Cortex of kidney (tissue), 1 donor: ENCODE data around the gene SLC25A21.
"Not testable (repeated sequence)": the region's sequence is repeated elsewhere in the genome, so short reads cannot be mapped to it uniquely, and the experiment has no call there.

Experiments
- DNase-seq: peaks from one replicate; lab custom pipeline; 2025; lab: John Stamatoyannopoulos, UW

SLC25A21 gene

DNA sequence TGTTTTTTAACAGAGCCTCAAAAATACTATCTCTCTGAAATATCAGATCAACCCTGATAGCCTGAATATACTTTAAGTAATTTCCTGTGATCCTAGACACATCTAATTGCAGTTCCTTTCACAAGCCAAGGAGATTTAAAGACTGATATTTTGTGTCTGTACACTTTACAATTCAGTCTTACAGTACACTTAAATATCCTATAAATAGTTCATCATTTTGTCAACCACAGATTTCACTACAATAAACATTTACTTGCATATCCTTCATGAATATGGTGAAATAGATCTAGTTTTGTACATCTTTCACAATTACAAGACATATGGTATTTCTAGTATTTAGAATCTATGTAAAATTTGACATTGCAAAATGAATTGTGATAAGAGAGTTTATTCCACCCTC, 349.7 kb downstream of the SLC25A21 start:
- DNase-seq = no peak

DNA sequence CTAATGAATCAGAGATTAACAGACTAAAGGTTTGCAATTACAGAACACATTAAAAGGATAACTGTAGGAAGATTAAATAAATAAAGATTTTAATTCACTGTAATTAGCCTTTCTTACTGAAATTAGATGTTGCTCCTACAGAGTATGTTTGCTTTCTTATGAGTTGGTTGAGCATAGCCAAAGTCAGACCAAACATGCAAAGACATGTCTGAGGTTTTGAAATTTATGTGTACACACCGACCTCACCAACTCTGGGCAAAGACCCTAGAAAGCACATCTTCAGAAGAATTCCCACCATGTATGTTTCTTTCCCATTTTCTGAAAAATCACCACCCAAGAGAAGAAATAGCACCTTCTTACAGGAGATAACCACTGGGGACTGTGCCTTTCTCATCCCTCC, 351.5 kb downstream of the SLC25A21 start:
- DNase-seq = no peak

DNA sequence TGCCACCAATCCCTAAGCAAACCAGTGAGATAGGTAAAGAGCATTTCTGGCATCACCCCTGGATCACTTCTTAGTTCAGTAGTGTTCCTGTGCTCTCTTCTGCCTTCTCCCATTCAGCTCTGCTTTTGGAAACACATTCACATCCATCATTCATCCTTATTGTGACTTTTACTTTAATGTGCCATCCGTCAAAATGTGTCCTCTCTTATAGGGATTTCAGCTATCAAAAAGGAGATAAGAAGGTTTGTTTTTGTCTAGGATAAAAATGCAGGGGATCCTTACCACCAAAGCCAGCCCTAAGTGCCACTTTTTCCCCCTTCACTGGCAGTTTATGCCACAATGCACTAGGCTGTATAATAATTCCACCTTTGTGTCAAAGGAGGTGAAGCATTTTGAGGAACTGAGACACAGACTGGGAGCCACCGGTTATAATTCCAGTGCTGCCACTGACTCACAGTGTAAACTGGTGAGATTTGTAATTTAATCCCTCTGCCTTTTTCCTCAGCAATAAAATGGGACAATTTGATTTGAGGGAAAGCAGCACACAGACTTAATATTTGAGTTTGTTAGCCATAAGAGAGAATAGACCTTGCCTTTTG, 352.2 kb downstream of the SLC25A21 start:
- no peak for DNase-seq

DNA sequence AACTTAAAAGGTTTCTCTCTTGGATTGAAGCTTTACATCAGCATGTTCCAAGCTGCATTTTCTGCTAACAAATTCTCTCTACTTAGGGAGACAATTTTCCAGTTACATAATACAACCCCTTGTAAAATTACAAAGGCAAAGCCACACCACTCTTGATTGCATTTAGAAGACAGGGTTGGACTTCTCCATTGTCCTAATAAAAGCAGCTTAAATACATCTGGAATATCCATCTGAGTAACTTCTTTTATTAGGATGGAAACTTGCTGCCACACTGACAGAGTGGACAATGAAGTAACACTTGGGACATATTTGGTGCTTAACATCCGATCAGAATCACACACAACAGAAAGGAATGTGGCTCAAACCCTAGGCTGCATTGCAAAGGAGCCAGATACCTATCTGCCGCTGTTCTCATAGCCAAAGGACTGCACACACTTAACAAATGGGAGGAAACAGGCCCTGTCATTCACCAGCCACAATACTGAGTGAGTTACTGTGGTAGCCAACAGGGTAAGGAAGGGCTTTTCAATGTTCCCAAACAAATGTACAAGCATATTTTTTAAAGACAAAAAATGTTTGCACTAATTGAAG, 353.5 kb downstream of the SLC25A21 start:
- no peak for DNase-seq

DNA sequence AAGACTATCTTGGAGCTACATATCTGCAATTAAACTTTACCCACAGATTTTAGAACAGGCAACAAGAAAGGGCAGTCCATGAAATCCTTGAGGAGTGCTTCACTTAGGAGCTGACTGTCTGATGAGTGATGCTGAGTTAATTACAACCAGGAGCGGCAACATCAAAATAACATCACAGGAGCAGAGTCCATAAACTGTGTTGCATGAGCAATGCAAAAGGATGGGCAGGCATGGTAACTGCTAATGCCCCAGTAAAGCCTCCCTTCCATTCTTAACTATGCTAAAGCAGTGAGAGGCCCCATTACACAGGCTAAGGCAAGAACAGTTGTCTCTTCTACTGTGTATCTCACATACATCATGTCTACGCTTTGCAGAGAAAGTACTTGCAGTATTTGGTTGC, 354.2 kb downstream of the SLC25A21 start:
- no peak for DNase-seq

DNA sequence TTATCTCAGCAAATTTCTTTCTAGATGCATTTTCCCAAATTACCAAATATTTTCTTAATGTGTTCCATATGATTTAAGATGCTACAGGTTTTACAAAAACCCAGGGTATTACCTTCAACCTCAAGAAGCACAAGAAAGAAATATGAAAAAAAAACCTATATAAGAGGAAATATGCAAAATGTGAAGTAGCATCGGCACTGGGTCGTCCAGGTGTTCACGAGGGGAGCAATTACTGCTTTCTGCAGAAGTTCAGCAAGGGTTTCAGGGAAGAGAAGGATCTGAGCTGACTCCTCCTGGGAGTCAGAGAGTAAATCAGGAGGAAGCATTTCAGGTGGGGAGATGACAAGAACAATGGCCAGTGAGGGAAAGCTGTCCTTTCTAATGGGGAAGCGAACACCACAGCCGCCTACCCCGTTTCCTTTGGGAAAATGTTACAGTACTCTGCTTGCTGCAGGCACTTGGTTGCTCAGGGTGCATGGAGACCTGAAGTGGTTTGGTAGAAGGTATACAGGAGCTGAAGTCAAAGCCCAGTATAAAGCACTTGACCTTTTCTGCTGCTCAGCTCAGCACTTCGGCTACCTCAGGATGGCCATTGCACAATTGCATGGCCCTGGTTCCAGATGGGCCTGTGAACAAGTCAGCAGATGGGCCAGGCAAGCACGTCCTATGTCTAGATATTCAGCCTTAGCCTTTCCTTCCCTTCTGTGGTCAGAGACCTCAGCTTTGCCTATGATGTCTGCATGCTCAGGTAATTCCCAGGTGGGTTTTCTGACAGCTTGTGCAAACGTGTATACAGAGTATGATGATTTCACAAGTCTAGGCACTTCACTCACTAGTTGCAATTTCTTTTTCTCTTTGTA, 355.1 kb downstream of the SLC25A21 start:
- DNase-seq = no peak

DNA sequence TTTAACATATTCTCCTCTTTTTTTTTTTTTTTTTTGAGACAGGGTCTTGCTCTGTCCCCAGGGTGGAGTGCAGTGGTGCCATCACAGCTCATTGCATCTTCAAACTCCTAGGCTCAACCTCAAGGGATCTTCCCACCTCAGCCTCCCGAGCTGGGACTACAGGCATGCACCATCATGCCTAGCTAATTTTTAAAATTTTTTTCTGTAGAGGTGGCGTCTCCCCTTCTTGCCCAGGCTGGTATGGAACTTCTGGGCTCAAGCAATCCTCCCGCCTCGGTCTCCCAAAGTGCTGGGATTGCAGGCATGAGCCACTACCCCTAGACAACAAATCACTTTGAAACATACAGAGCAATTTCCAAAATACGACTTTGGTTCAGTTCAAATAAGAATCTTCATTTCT, 355.9 kb downstream of the SLC25A21 start:
- DNase-seq = no peak

DNA sequence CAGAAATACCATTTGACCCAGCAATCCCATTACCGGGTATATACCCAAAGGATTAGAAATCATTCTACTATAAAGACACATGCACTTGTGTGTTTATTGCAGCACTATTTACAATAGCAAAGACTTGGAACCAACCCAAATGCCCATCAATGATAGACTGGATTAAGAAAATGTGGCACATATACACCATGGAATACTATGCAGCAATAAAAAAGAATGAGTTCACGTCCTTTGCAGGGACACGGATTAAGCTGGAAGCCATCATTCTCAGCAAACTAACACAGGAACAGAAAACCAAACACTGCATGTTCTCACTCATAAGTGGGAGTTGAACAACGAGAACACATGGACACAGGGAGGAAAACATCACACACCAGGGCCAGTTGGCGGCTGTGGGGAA, 357.6 kb downstream of the SLC25A21 start:
- not testable (repeated sequence) for DNase-seq

DNA sequence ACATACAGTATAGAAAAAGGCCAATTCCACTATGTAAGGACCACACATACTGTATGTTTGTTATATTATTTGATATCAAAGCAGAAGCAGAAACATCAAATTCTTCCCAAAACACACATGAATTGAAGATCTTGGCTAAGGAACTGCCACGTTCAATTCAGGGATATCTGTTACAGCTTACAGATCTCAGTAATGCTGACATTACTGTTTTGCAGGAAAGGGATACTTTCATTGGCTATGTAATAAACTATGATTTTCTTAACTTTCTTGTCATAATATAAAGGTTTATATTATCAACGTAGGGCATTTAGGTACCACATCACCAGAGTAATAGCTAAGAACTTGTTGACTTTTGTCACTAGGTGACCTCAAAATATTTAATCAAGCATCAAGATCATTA, 362.2 kb downstream of the SLC25A21 start:
- no peak for DNase-seq

DNA sequence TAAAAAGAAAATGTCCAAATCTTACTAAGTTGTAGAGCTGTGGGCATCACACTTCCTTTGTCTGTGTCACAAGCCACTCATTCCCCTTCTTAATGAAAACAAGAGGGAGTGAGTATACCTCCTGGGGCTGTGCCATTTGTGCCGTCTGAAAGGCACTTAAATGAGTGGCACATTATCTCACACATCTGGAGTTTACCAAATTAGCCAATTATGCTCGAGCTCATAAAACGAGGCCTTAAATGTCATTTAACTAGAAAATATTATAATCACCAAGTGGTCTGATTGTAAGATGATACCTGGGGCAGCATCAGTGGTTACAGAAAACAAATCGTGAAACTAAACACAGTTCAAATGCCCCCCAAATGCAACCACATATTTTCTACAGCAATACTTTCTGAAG, 364.7 kb downstream of the SLC25A21 start:
- no peak for DNase-seq

DNA sequence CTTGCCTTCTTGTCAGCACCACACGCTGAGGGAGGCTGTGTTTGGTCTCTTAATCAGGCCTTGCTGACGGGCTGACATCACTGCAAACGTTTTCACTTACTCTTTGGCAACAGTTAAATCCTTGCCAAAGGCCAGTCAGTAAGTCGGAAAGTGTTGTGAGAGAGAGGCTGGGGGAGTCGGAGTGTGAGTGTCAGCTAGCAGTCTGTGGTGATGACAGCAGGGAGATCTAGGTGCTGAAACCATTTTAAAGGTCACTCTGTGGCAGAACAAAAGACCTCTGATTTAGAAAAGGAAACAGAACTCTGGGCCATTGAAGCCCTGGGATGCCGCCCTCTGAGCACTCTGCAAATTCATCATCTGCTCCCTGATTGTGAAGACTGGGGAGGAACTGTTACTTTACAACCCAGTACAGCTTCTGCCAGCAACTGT, 367.3 kb downstream of the SLC25A21 start:
- DNase-seq = no peak

DNA sequence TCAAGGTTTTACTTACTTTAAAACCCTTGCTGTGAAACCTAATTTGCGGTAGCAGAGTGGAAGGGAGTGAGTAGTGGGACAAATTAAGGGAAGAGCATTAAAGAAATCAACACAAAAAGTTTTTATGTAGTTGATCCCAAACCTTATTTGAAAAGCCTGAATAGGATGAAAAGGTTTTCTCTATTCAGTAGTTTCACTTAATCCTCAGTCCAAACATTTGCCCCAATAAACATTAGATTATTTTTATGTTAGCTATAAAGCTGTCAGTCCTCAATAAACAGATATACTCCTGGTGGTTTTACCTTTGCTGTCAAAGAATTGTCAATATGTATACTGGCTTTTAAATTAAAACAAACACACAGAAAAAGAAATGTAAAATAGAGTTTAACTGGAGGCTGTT, 374.8 kb downstream of the SLC25A21 start:
- no peak for DNase-seq

DNA sequence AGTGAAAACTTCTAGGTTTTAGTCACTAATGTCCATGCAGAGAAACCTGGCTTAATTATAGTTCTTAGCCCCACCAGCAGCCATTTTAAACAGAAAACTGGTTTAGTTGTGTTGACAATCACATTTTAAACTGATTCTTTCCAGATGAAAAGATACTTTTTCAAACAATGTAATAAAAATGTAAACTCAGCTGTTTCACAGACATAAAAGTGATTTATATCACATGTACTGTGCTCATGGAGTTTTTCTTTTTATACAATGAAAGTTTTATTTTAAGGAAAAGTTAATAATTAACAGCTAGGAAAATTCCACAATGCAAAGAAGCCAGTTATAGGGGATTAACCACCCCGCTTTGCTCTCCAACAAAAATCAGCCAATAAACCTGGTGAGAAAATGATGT, 381.0 kb downstream of the SLC25A21 start:
- DNase-seq = no peak

DNA sequence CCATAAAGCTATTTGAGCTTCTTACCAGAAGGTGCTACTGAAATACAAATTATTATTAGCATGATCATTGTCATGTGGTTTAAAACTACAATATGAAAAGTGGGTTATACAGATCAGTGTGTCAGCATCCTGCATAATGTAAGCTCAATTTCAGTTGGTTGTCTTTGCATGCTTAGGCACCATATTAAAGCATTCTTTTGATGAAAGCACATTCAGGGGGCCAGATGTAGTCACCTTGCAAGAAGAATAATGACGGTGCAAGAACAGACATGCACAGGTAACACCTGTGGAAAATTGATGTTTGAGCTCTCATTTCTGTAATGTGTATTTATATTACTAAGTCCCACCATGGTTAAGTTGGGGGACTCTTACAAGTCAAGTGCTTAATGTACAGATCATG, 386.9 kb downstream of the SLC25A21 start:
- no peak for DNase-seq

DNA sequence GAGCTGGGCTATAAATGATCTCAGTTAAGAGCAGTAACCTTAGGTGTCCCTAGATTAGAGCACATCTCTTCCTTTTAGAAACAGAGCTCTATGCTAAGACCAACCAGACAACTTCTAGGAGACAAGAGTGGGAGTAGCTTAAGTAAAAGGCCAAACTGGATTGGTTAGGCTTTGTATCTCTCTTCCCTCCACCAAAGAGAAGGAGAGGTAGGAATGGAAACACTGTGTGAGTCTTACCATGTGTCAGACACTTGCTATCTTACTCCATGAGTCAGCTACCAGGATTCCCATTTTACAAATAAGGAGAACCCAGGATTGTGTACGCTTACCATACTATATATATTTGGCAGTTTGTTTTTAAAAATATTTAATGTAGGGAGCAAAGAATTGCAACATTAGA, 387.9 kb downstream of the SLC25A21 start:
- DNase-seq = no peak

DNA sequence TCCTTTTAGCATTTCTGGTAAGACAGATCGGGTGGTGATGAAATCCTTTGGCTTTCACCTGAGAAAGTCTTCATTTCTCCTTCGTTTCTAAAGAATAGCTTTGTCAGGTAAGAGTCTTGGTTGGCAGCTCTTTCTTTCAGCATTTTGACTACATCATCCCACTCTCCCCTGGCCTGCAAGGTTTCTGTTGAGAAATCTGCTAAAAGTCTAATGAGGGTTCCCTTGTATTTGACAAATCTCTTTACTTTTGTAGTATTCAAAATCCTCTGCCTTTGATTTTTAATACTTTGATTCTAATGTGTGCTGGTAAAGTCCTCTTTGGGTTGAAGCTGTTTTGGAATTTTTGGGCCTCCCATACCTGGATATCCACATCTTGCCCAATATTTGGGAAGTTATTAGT, 390.5 kb downstream of the SLC25A21 start:
- DNase-seq = no peak

DNA sequence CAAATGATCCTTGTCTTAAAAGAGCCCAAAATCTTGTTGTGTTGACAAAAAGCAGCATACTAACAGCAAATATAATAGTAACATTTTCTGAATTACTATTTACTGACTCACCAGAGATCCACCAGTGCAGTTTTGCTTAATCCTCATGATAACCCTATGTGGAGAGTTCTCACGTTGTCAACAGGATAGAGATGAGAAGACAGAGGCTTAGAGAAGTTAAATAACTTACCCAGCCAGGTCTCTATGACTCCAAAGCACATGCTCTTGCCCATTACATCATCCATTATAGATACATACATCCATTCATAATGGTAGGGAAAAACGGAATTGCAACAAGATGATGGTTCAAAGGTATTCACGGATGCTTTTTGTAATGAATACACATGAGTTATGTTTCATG, 398.8 kb downstream of the SLC25A21 start:
- no peak for DNase-seq

DNA sequence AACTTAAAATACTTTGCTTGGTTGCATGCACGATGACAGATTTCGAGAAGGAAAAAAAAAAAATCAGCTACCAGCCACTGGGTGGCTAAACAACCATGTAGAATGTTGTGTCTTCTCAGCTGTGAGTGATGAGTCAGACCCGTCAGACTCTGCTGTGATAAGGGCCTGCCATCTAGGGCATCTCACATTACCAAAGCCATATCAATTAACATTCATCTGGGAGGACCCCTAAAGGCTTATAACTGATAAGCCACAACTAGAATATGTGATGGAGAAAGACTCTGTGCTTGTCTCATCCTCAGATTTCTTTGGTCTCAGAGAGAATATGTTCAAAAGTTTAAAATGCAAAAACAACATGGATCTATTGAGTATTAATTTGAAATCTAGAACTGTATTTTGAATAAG, 399.3 kb downstream of the SLC25A21 start:
- no peak for DNase-seq

DNA sequence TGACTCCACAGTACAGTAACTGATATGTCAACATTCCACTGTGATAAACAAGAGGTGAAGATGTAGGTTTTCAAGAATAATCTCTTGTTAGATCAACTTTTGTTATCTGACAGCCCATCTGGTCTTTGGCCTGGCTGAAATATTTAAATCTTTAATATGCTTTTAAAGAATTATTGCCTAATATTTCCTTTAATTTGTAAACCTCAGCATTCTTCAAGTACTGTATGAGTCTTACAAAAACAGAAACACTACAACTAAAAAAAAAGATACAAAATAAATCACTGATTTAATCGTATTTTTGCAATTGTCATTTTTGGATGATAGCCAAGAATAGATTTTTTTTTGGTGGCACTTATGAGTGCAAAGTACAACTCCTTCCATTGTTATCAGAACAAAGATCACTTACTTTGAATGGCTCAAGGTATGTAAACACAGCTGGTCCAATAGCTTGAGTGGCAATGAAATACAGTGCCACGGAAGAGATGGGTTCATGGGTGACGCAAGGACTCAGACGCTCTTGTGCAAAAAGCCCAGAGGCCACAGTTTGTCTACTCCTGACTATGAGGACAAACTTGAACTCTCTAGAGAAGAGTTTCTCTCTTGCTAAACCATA, 401.3 kb downstream of the SLC25A21 start:
- DNase-seq = no peak

DNA sequence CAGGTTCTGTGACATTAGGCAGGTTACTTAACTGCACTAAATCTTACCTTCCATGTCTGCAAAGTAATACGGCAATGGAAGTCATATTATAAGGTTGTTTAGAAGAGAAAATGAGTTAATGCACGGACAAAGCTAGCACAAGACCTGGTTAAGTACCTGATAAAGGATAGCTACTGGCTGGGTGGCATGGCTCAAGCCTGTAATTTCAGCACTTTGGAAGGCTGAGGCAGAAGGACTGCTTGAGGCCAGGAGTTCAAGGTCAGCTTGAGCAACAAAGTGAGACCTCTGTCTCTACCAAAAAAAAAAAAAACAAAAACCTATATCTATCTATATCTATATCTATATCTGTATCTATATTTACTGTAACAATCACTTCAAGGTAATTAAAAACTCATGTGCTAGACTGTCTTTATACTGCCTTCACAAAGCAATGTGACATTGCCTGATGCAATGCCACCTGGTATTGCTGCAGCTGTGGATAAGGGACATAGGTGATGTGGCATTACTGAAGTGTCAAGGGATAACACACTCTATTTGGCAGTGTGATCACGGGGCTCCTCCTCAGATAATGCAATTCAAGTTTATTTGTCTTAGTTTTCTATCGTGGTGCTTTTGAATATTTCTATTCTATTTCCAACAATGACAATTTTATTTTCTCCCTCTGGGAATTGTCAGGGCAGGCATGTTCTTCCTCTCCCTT, 403.6 kb downstream of the SLC25A21 start:
- DNase-seq = no peak

DNA sequence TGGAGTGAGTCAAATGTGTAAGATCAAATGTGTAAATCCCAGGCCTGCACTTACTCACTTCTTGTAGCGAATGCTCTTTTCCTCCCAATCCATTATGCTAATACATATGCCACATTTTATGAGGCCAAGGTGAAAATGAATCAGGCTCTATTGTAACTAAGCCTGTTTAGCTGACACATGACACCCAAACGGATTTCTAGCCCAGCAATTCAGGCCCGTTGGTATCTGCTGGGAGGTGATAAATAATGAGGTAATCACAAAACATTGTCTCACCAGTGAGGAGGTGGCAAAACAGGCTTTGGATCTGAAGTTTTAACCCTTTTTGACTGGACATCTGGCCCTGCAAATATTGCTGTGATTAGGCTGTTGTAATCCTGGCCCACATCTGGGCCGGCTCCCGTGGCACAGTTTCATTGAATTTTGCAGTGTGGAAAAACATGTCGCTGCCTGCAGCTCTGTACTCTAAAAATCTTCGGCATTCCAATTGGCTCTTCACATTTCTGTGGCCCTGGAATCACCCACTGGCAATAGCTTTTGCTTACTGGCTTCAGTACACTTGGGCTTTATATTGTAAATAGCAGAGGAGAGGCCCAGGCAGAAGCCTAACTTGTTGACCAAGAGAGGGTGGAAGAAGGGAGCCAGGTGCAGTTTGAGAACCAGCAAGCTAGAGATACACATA, 404.7 kb downstream of the SLC25A21 start:
- no peak for DNase-seq

DNA sequence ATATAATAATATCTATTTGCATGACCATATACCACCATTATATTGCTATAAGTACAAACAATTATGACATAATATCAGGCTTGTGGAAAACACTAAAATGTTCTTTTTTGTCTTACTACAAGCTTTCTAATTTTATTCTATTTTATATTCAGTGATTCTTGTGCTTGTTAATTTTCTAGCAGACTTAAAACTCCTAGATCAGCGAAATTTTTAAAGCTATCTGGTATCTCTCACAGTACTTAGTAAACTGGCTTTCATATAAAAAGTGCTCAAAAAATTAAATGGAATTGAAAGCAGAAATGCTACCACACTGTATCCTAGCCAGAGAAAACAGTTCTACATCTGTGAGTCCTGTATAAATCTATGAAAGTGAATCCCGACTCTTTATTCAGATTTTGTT, 405.4 kb downstream of the SLC25A21 start:
- no peak for DNase-seq
